Measurements from ENCODE around the gene P2RY6.

GRCh38 chr11:73236854-73237253 is 35.3 kb upstream of the P2RY6 start:
- TF ChIP-seq CTCF (IDR thresholded peaks at IDR 0.05) (peak in 1 of 4 experiments; percentile 22), POLR2A (IDR thresholded peaks at IDR 0.05) (no peak), POLR2AphosphoS5 (IDR thresholded peaks at IDR 0.05) (no peak)
